ENCODE results near the gene TEFM.
A peak's percentile ranks its signal among the peaks of the same experiment; 100 is the strongest.
"Not testable (repeated sequence)": the region's sequence is repeated elsewhere in the genome, so short reads cannot be mapped to it uniquely, and the experiment has no call there.

The TEFM gene, protein sequence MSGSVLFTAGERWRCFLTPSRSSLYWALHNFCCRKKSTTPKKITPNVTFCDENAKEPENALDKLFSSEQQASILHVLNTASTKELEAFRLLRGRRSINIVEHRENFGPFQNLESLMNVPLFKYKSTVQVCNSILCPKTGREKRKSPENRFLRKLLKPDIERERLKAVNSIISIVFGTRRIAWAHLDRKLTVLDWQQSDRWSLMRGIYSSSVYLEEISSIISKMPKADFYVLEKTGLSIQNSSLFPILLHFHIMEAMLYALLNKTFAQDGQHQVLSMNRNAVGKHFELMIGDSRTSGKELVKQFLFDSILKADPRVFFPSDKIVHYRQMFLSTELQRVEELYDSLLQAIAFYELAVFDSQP

DNA sequence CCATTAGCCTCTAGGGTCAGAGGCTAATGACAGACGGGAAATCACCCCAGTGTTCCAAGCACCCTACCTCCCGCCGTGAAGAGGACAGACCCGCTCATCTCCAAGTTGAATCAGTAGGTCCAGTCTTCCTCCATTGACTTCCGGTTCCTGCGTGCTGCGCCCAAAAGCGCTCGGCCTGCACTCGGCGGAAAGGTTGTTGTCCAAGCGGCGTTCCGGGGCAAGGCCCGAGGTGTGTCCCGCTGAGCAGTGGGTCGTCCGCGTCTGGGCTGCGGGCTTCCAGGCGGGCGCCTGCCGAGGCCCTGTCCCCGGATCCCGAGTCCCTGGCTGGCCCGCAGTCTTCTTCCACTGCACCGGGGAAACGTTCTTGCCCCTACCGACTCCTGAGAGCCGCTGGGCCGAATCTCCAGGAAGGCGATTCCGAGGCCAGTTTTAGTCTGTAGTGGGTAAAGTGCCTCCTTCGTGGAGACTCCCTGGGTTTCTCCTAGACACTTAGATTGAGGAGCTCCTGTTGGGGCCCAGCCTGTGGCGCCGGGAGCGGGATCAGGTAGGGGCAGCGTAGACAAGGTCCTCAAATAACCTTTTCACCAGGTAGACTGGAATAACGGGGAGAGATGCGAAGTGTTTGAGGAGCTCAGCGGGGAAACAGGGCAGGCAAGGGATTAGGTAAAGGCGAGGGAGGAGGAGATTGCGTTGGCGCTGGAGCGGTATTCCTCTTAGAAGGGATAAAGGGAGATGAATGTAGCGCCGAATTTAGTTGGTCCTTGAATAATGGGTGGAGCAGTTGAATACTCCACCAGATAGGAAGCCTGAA is at the start of gene TEFM:
Gene TEFM (minus strand): TSS at position 138 of the 811 bp plus-strand sequence. CDS start 40 bp downstream, at position 98.
- DNase-seq: peak; percentile 88

DNA sequence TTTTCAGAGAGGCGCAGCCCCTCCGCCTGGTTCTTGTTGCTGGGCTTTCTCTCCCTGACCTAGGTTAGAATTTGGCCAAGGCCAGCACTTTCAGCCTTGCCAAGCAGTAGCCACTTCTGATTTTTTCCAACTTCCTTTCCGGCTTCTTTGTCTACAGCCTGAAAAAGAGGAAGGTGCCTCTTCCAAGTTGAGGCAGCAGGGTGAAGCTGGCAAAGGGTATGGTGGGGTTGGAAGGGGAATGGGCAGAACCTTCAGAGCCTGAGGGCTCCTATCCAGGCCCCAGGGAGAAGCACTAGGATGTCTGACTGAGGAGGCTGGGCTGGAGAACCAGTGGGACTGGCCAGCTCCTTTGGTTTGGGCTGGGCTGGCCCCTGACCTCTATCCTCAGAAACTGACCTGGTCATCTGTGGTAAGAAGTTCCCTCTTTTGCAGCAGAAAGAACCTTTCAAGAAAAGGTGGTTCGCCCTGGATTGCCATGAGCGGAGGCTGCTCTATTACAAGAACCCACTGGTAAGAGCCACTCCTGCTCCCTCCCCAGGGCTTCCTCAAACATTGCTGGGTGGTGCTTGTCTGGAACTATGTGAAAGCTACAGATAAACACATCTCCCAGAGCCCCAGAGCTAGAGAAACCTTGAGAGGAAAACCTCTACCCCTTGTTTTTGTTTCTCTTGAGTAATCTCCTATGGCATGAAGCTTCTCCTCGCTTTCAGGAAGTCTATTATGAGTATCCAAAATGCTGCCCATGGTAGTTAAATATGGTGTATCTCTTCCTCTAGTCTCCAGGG is 48.2 kb upstream of the TEFM start:
- no peak for DNase-seq

DNA sequence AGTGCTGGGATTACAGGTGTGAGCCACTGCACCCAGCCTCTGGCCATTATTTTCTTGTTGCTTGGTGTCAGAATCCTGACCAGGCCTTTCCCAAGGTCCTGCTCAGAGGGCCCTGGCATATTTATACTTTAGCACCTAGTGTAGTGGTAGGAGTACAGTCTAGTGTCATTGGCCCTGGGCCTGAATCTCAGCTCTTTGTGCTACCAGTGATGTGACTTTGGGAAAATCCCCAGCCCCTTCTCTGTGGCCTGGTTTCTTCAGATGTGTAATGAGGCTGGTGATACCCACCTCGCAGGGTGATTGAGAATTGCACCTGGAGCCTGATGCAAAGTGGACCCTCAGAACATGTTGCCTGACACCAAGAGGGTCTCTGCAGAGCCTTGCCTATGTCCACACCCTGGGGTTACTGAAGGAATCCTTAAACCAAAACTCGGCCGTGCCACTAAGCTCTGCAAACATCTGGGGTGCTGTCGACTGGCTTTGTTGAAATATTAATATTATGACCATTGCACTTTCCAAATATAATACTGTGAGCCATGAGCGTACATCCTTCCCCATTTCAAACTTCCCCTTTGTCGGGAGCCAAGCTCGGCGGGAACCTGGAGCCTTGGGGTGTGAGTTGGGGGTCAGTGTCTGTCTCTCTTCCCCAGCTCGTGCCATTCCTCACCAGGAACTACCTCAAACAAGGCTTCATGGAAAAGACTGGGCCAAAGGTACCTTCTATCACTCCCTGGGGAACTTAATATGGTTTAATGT is 46.8 kb upstream of the TEFM start:
- no peak for DNase-seq

GRCh38 chr17:30950669-30951399 is 44.8 kb upstream of the TEFM start:
- peak; percentile 82 for DNase-seq

DNA sequence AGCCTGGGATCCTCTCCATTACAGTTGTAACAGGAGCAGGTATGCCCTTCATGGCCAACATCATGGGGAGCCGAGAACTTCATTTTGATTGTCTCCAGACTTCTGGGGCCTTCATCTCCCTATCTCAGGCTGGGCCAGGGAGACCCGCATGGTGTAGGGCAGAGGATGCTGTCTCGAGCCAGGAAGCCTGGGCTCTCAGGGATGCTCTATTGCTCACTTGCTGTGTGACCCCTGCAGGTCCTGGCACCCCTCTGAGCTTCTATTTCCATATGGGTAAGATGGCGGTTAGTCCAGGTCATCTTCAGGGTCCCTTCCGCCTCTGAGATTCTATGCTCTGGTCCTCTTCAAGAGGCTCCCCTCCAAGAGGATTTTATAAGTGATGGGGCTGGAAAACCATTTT is 44.2 kb upstream of the TEFM start:
- DNase-seq: no peak

DNA sequence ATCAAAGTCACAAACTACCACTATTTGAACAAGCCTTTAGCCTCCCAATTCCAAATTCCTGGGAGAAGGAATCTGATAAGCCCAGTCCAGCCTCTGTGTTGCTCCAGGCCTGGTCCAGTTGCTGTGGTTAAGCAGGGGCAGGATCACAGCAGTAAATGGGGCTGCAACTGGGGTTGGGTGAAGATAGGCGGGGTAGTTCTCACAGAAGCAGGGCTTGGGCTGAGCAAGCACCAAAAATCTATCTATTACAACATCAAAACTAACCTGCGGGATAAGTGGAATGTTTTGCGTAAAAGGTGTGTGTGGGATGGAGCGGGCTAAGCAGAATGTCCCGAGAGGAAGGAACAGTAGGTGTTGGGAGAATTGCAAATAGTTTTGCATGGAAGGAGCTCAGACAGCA is 41.8 kb upstream of the TEFM start:
- DNase-seq: no peak

- DNase-seq: peak; percentile 18
Measured at GRCh38 chr17:30942308-30943079, 36.5 kb upstream of the TEFM start.

- no peak for DNase-seq
Measured at GRCh38 chr17:30939051-30939689, 33.1 kb upstream of the TEFM start.

DNA sequence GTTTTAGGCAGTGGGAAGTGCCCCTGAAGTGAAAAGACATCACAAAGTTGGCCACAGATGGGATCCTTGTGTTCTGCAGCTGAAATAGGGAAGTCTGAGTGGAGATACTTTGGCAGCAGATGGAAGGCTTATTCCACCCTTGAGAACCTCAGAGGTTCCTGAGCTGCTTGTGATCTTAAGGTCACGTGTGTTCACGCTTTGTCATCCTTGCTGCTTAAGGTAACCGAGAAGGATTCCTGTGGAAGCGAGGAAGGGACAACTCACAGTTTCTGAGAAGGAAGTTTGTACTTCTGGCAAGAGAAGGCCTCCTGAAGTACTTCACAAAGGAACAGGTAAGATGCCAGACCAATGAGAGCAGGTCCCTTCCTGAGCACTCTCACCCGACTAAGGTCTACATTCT is 27.9 kb upstream of the TEFM start:
- DNase-seq: no peak

DNA sequence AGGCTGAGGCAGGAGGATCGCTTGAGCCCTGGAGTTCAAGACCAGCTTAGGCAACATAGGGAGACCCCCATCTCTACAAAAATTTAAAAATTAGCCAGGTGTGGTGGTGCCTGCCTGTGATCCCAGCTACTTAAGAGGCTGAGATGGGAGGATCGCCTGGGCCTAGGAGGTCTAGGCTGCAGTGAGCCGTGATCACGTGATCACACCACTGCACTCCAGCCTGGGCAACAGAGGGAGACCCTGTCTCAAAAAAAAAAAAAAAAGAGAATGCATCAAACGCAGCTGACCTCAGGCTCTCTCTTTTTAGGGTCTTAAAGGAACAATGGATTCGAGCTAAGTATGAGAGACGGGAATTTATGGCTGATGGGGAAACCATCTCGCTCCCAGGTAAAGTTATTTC is 25.5 kb upstream of the TEFM start:
- not testable (repeated sequence) for DNase-seq

DNA sequence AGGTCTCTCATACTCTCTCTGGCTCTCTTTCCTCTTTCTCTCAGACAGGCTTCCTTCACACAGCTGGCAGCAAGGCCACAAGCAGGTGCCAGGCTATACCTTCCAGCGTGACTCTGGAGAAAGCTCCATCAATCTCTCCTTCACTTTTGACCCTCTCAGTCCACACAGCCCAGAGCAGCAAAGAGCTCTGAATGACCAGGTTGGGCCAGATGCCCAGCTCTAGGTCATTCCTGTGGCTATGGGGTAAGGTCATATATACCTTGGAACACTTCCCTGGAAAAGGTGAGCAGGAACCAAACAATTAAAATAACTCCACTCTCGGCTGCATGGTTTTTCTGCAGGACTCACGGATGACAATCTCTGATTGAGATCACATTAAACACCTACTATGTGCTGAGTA is 24.5 kb upstream of the TEFM start:
- DNase-seq: no peak

DNA sequence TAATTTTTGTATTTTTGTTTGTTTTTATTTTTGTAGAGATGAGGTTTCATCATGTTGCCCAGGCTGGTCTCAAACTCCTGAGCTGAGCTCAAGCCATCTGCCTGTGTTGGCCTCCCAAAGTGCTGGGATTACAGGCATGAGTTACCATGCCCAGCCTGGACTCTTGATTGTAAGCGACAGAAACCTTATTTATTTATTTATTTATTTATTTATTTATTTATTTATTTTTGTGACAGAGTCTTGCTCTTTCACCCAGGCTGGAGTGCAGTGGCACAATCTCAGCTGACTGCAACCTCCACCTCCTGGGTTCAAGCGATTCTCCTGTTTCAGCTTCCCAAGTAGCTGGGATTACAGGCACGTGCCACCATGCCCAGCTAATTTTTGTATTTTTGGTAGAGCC is 23.8 kb upstream of the TEFM start:
- DNase-seq: not testable (repeated sequence)

- no peak for DNase-seq
Measured at GRCh38 chr17:30929081-30929633, 23.1 kb upstream of the TEFM start.

DNA sequence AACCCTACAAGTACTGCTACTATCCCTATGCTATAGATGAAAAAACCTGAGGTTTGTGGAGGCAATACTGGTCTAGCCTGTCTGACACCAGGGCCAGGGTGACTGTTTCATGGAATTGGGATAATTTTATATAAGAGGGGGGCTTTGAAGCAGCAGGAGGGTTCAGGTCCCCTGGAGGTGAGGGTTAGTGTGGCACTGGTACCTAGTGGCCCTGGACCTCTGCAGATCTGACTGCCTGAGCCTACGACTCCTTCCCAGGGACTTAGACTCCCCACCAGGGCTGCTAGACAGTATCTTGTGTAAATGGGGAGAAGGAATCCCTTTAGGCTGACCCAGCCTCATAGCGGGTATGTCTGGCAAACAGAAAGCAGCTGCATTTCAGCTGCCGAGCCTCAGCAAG is 22.5 kb upstream of the TEFM start:
- DNase-seq: no peak

- DNase-seq: no peak
Measured at GRCh38 chr17:30927756-30928155, 21.7 kb upstream of the TEFM start.

DNA sequence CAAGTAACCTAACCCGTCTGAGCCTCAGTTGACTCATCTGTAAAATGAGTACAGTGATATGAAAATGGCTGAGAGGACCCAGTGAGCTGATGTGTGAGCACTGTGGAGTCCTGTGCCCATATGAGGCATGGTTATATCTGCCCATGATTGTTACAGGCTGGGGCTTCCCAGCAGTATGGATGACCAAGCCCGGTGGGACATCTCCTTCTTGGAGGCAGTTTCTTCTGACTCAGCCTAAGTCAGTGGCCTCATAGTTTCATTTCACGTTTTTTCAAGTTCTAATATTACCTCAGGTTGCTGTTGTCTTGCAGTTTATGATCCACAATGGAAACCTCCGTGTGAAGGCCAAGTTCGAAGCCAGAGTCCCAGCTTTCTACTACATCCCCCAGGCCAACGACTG is 20.5 kb upstream of the TEFM start:
- DNase-seq: no peak

DNA sequence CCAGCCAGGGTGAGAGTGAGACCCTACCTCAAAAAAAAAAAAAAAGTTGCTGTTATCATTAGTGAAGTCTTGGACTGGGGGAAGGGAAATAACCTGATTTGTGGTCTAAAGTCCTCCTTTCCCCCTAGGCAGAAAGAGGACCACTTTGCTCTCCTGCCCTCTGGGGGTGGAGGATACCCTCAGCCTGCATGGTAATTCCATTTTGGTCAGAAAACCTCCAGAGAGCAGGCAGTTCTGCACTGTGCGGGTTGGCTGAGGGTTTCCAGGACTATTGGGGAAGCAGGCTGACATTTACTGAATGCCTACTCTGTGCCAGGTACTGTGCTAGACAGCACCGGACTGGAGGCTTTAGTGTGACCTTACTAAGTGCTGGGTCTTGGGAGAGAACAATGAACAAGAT is 18.3 kb upstream of the TEFM start:
- DNase-seq: no peak

- DNase-seq: no peak
Measured at GRCh38 chr17:30922235-30923030, 16.4 kb upstream of the TEFM start.

DNA sequence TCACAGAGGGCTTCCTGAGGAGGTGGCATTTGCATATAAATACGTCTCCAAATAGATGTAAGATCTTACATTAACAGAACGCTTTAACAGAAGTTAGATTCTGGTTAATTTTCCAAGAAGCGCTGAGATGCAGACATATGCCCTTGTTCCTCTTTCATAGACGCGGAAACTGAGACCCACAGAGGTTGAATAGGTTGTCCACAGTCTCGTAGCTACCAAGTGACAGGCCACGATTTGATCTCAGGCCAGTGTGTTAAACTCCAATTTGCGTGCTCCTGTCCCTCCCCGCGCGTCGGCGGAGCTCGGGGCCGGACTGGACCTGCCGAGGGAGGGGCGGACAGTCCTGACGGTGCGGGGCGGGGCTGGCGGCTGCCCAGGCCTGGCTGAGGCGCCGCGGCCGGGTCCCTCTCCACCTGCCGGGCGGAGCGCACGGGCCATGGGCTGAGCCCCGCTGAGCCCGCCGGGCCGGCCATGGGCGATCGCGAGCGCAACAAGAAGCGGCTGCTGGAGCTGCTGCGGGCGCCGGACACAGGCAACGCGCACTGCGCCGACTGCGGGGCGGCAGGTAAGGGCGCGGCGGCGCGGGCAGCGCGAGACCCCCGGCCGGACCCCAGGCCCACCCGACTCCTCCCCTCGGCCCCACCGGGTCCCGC is 15.6 kb upstream of the TEFM start, which contains the start of gene ADAP2:
Gene ADAP2 (plus strand): TSS at position 402 of the 653 bp plus-strand sequence. CDS start 70 bp downstream, at position 472.
- DNase-seq: no peak

Measured in fibroblast of upper back skin (primary cell).